NCI-H2227 treated with DMSO at 0.1 percent for 48 hours (cell line): Measurements from ENCODE around the gene CPN1.
A peak's percentile ranks its signal among the peaks of the same experiment; 100 is the strongest.
"Not testable (repeated sequence)": the region's sequence is repeated elsewhere in the genome, so short reads cannot be mapped to it uniquely, and the experiment has no call there.

Source experiments
- DNase-seq: peaks from one replicate; lab custom pipeline; 2025; lab: John Stamatoyannopoulos, UW

CPN1 gene

DNA sequence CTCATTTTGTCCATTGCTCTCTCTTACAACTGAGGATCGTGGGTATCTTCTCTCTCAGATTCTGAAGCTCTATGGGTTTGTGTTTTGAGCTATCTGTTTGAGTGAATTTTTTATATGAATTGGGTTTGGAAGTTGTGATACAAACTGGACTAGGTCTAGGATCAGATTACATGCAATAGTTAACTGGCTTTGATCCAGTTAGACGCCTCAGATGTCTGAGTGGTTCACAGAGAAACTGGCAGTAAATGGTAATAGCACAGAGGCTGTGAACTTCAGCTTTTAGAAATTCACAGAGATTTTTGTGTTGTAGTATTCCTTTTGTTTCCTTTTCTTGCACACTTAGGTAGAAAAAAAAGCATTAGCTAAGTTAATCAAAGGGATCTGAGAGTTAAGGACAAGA, 59.3 kb downstream of the CPN1 start:
- DNase-seq, result no peak

DNA sequence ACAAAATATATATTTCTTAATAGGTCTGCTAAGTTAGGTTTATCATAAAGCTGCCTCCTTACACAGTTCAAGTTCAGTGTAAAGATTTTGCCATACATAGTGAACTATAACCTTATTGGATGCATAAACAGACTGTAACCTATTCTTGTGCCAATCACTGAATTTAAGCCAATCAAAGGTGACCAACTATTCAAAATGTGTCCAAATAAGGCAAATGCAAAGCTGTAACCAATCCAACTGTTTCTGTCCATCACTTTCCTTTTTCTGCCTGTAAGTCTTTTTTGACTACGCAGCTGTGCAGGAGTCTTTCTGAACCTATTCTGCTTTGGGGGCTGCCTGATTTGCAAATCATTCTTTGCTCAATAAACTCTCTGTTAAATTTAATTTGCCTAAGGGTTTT, 60.3 kb downstream of the CPN1 start:
- no peak for DNase-seq

DNA sequence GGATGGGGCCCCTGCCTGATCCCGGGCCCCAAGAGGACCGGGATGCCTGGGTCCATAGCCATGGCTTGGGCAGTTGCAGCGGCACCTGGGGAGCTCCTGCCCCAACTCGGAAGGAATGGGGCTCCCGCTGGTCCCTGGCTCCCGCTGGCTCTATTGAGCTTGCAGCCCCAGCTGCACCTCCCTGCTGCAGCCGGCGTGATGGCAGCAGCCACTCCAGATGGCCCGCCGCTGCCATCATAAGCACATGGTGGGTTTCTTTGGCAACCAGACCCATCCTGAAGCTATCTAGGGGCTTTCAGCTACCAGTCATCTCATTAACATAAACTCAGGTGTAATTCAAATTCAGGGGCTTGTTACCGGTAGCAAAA, 60.8 kb downstream of the CPN1 start:
- no peak for DNase-seq

DNA sequence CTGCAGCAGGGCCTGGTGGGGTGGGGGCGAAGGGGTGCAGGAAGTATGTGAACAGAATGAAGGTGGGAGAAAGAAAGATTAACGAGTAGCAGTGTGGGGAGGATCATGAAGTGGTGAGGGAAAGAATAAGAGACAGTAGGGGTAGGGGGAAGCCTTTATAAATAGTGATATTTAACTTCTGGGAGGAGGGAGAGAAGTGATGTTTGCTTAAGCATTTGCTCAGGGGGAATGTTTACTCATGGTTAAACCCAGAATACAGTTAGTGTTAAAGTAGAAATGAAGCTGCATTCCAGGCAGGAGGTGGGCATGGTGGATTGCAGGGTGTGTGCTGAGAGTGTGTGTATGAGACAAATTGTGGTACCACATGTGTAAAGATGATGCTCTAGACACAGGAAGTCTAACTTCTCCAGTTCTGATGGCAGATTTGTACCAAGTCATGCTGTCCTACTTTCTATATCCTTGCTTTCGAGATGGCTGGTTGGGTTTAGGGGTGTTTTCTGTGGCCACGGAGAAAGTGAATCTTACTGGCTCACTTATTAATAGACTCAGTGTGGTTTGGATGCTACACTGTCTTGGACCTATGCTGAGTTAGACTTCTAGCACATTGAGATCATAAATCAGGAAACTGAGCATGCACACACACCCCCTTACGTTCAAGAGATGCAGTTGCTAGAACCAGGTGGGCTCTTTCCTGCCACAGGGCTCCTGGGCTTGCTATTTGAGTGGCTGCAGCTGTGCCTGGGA, 61.4 kb downstream of the CPN1 start:
- no peak for DNase-seq

DNA sequence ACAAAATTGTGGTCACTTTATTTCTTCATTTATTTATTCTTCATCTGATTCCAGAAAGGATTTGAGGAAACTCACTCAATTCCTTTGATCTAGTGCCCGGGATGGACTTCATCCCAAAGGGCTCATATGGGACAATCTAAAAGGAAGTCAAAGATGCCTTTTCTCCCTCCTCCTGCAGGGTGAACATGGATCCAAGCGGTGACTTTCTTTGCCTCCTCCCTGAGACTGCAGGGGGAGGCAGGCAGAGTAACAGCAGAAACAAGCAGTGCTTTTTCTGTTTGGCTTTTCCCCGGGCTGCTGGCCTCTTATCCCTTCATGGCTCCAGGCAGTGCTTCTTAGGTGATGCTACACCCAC, 61.9 kb downstream of the CPN1 start:
- no peak for DNase-seq

DNA sequence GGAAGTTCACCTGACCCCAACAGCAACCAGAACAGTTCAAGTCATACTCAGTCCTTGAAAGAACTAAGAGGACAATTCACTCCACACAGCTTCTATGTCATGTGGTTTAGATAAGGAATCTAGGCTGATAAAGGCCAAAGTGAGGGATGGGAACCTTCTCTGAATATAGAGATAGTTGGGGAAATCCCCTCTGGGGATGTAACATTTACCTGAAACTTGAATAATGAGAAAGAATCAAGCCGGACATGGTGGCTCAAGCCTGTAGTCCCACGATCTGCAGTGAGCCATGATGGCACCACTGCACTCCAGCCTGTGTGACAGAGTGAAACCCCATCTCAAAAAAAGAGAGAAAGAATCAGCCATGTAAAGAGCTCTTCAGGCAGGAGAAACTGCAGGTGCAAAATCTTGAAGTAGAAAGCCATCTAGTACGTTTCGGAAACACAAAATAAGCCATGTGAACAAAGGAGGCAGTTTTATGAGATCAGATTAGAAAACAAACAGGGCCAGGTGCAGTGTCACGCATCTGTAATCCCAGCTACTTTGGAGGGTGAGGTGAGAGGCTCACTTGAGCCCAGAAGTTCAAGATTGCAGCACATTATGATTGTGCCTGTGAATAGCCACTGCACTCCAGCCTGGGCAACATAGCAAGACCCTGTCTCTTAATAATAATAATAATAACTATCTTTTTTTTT, 67.5 kb downstream of the CPN1 start:
- no peak for DNase-seq

DNA sequence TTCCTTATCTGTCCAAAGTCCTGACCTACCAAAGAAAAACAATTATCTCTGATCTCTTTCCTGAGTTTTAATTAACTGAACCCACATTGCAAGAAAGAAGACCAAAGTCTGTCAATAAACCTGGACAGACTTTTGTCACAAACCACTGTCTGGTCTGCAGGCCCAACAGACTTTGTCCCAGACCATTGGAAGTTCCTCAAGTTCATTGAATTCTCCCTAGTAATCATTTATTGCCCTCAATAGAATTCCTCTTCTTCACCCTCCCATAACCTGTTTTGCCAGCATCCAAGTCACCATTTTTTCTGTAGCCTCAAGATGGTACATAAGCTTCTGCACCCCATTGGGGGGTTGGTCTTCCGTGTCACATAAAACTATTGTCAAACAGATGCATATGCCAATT, 68.0 kb downstream of the CPN1 start:
- DNase-seq, result no peak

DNA sequence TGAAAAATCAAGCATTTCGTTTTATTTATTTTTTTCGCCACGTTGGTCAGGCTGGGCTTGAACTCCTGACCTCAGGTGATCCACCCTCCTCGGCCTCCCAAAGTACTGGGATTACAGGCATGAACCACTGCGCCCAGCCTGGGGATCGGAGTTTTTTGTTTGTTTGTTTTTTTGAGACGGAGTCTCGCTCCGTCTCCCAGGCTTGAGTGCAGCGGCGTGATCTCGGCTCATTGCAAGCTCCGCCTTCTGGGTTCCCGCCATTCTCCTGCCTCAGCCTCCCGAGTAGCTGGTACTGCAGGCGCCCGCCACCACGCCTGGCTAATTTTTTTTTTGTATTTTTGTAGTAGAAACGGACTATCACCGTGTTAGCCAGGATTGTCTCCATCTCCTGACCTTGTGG, 69.8 kb downstream of the CPN1 start:
- not testable (repeated sequence) for DNase-seq

DNA sequence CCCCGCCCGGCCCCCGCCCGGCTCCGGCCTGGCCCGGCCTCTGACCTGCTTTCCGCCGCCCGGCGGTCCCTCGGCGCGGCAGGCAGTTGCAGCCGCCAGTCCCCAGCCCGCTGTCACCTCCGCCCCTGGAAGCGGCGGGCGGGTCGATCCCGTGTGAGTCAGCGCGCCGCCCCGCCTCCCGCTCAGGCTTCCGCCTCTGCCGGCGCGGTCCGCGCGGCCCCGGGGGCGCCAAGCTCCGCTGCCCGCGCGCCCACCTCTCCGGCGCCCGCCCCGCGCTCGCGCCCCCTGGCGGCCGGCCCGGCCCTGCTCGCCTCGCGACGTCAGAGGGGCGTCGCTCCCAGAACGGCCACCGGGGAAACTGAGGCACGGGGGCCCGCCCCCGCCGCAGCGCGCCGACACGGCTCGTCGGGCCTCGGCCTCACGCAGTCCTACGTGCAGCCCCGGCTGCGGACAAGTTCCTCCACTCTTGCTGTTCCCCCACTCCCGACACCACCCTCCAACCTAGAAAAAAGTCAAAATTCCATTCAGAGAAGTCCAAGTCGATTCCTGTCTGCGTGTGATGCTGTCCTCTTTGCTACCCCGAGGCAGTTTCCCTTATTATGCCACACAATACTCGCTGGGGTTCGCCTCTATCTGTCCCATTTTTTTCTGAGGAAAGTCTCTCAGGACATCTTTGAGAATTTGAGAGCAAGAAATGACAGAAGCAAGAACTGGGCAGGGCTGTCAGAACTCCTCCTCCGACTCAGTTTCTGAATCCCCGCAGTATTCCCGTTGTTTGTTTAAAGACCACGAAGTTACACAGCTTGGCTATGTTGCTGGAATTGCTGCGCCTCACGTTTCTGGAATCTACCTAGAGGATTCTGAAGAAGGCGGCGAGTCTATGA, 71.6 kb downstream of the CPN1 start, which contains the start of gene DNMBP:
TSS of gene DNMBP (minus strand) at position 155 of the 884 bp plus-strand sequence. CDS start 37,823 bp downstream, outside the sequence.
- peak; percentile 61 for DNase-seq

DNA sequence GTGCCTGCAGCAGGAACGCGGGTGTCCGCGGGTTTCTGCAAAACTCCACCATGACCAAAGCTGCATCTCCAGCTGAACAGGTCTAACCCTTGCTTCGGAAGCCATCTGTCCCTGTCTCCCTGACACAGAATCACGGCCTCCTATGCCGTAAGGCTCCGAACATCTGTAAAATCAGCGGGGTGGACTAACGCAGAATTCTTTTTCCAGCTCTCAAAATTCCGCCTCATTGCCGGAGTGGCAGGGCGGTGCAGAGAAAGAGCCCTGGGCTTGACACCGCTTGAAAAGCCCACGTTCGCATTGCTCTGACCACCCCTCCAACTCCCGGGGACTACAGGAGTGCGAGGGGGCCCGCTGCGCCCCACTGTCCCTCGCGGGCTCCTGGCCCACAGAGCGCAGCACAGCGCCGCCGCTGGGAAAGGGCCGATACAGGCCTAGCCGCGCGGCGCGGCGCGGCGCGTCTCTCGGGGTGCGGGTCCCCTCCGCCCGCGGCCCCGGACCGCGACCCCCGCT, 72.3 kb downstream of the CPN1 start:
- DNase-seq, result no peak

DNA sequence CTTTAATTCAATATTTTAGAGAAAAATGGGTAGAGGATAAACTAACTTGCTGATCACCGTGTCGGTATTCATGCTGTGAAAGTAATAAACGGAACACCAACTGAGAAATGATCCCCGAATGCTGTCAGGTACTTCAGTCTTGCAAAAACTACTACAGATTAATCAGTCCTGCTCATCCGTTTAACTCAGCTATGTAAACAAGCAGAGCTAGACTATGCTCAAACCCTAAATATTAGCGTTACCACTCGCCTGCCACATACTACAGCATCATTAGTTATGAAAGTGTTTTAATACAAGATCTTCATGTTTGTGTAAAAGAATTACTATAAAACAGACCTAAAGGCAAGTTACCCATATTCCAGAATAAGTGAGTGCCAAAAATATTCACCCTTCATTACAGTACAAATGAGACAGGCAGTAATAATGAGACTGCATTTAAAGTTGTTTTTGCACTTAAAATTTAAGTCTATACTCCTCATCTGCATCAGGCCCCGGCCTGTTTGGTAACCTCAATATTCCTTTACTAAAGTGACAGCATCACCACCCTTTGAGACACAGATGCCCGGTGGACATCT, 72.9 kb downstream of the CPN1 start:
- no peak for DNase-seq

DNA sequence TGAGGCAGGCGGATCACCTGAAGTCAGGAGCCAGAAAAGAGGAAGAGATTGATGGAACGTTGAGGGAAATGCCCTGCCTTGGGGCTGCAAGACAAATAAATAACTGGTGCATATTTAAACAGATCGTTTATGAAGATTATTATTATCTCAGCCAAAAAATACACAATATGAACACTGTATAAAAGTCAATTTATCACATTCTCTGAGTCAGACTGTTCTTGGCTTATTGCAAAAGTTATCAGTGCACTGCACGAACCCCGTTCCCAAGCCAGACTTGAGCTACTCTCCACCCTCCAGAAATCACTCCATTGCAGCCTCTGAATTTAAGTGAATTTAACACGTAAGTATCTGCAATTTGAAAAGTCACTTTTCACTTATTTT, 73.5 kb downstream of the CPN1 start:
- DNase-seq, result no peak

DNA sequence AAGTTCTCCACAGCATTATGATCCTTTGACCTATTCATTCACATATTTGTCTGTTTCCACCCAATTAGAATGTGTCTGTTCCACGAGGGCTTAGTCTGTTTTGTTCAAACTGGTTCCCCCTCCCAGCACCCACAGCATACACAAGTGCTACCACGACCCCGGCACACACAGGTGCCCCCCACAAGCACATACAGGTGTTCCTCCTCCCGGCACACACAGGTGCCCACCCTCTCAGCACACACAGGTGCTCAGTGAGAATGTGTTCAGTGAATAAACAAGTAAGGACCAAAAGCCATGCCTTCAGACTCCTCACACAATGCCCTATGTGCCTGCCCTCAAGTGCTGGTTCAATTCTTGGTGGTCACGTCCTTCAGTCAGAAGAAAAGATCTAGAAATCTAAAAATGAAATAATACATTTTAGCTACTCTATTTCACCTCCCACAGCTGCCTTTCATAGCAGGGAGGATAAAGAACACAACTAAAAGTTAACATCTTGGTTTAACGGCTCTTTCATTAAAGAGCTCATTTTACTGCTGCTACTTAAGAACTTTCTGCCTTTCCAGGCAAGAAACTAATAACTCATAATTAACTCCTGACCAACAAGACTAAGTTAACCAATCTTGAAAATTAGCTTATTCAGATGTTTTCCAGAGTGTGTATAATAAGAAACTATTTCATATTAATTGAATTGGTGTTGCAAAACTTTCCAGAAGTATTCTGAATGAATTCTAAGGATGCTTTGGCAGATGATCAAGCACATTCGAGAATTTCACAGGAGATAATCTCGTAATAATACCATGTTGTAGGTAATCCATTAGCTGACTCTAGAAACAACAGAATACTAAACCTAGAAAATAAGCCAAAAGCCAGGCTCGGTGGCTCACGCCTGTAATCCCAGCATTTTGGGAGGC, 74.2 kb downstream of the CPN1 start:
- no peak for DNase-seq

DNA sequence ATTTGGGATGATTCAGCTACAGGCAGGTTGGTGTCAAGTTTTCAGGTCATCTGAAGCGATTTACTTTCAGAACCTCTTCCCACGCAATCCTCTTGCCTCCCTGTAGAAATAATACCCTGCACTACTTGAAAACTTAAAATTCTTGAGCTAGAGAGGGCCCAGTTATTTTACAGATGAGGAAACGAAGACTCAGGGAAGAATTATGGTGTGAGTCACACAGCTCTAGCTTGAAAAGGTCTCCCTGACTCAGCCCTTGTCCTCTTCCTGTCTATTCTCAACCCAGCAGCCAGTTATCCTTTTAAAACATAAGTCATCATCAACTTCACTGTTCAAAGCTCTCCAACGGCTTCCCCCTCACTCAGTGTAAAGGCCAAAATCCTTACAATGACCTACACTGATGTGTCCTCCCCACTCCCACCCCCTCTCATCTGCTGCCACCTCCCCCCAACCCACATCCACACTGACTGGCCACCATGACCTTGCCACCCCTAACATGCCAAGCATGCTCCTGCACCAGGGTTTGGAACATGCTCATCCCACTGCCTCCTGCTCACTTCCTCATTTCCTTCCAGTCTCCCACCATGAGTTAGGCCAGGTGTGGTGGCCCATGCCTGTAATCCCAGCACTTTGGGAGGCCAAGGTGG, 75.3 kb downstream of the CPN1 start:
- DNase-seq, result no peak

DNA sequence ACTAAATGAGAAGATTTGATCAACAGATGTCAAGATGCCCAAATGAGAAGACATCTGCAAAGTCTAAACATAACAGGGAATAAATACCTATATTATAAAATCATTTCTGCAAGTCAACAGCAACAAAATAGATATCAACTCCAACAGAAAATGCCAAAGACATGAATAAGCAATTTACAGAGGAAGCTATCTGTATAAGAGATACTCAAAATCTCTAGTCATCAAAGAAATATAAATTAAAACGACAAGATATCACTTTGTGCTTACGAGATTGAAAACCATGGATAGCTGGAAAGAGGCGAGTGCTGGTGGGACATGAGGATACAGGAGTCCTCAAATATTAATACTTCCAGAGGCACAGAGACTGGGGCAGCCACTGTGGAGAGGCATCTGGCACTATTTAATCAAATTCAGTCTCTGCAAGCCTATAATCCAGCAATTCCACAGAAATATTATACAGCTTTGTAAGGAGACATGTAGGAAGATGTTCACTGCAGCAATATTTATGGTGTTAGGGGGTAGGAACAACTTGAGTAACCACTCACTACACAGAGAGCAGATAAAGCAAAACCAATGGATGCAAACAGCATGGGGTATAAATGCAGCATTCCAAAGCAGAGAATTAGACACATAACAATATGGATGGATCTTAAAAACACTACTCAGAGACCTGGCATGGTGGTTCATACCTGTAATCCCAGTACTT, 76.7 kb downstream of the CPN1 start:
- DNase-seq, result no peak

DNA sequence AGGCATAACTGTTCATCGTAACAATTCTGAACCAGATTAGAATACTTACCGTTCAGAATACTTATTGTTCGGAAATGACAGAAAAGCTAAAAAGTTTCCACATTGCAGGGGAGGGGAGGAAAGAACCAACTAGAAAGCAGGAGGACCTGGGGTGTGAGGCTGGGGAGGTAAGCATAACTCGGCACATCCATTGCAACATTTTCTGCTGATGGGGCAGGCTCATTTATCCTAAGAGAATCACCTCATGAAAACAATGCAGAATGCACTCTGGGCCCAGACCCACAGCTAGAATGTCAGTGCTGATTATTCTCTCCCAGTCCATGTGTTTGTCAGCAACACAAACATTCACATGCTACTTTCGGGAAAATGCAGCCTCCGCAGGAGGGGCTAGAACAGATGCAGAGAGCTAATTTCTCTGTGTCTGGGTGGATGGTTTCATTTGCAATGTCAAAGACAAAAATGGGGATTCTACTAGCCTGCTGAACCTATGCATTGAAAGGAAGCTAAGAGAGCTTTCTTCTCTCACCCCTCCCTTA, 81.5 kb downstream of the CPN1 start:
- DNase-seq, result no peak

DNA sequence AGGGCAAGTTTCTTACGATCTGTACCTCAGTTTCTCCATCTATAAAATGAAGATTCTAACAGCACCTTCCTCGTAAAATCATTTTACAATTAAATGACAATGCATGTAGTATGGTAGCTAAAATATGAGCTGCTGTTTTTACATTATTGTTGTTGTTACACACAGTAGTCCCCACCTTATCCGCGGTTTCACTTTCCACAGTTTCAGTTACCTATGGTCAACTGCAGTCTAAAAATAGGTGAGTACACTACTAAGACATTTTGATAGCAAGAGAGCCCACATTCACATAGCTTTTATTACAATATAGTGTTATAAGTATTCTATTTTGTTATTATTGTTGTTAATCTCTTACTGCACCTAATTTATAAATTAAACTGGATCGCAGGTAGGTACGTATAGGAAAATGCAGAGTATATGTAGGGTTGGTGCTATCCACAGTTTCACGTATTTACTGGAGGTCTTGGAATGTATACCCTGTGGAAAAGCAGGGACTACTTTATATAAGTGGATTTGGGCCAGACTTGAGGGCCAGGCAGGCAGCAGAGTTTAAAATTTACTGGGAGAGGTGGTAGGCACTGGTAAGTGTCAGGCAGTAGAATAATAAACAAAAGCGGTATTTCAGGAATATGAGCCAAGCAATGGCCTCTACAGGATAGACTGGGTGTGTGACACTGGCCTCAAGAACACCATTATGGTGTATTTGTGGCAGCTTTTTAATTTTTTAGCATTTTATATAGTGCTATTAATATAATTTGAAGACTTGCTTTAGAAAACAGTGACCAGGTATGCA, 82.2 kb downstream of the CPN1 start:
- no peak for DNase-seq

DNA sequence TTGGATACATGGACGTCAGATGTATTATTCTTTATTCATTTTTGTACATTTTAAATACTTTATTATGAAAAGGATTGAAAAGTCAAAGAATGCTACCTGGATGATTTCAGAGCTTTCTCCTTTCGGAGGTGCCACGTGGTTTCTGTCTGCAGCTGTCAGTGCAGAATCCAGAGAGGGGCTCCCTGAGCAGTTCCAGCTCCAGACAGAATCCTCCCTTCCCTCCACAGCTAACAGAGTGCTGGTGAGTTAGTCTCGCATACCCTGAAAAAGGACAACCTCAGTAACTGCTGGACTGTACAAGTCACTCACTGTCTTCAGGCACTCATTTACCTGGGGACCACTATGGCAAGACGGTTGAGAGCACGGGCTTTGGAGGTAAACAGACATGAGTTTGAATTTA, 82.8 kb downstream of the CPN1 start:
- no peak for DNase-seq
